K562 (cell line): Measurements from ENCODE around the gene C4A. TPM values are rescaled to one million over a fixed set of nuclear protein-coding genes. Genes with fewer than 3 reads are reported as not detected.
A peak's percentile ranks its signal among the peaks of the same experiment; 100 is the strongest.

Source experiments
- ATAC-seq: fragments of 200-7000 bp; cut with Tn5 transposase; 3 replicates; pipeline ENCODE4 v1.9.1; 2020; ENCODE audit warnings: moderate library complexity
- BruUV-seq: library from RNA; stranded (reverse); fragments of 400-500 nt; replicated peaks from 2 replicates; lab custom pipeline; 2021; lab: Mats Ljungman, UMichigan
- CTCF ChIA-PET: fragments of 300-600 bp; formaldehyde crosslinking; extraction: SDS; loops from one replicate; lab custom pipeline; 2021; ENCODE audit warnings: low intra/inter-chr PET ratio; lab: Yijun Ruan, JAX
- POLR2A ChIA-PET: fragments of 300-600, 350-650 bp; sonication (Branson Sonifier 250); formaldehyde crosslinking; extraction: SDS; loops from one replicate; lab custom pipeline; 2021; ENCODE audit warnings: antibody characterized with exemption, inconsistent platforms; lab: Yijun Ruan, JAX
- DNase-seq, 4 experiments: peaks; one replicate each; pipeline versions ENCODE4 v3.0.0 to v3.0.0-alpha.2; 2011 to 2018; ENCODE audit warnings: low spot score in 3 of 4, mixed read lengths in 3 of 4; ENCODE audit errors: extremely low read depth in 1 of 4
- FAIRE-seq: peaks from 2 replicates; lab custom pipeline; 2011; peaks lifted over from hg19 to GRCh38; lab: Jason Lieb, UNC
- H2AFZ ChIP-seq: 2 replicates; pipeline ENCODE4 v1.6.0; 2011; ENCODE audit warnings: low read depth, low read length, control low read depth, inconsistent platforms
- H3K27ac ChIP-seq: fragments of 200-600 bp; 3 replicates; pipeline ENCODE4 v1.8.0; 2011; ENCODE audit warnings: low read depth, mild to moderate bottlenecking, control low read depth, inconsistent platforms, low read length, moderate library complexity, mixed read lengths; ENCODE audit errors: extremely low read depth
- H3K27me3 ChIP-seq, 2 experiments: fragments of 300-600 bp in 1 of 2; 2 replicates in 1 of 2; 3 replicates in 1 of 2; pipeline versions ENCODE4 v1.6.0 to v1.8.0; 2011; ENCODE audit warnings: inconsistent platforms in 2 of 2, low read length in 2 of 2, mild to moderate bottlenecking in 1 of 2, mixed read lengths in 1 of 2, moderate library complexity in 1 of 2; ENCODE audit not compliant: control insufficient read depth in 2 of 2, insufficient read depth in 2 of 2
- H3K36me3 ChIP-seq: fragments of 300-600 bp; 3 replicates; pipeline ENCODE4 v1.8.0; 2011; ENCODE audit warnings: mild to moderate bottlenecking, low read length, inconsistent platforms; ENCODE audit not compliant: control insufficient read depth, insufficient read depth
- H3K4me1 ChIP-seq, 2 experiments: fragments of 200-600 bp in 1 of 2; replicated peaks in 1 of 2; 2 replicates in 1 of 2; 3 replicates in 1 of 2; pipeline versions ENCODE4 v1.5.1 to v1.8.0; 2011; ENCODE audit warnings: inconsistent platforms in 2 of 2, low read length in 2 of 2, mild to moderate bottlenecking in 1 of 2, mixed read lengths in 1 of 2, moderate library complexity in 1 of 2; ENCODE audit not compliant: control insufficient read depth in 2 of 2, insufficient read depth in 2 of 2
- H3K4me2 ChIP-seq: 2 replicates; pipeline ENCODE4 v1.6.1; 2011; ENCODE audit warnings: low read length, control low read depth, inconsistent platforms, mixed read lengths; ENCODE audit not compliant: insufficient read depth
- H3K4me3 ChIP-seq: fragments of 200-600 bp; sonication (generic), shearing (Covaris generic); 2 replicates; pipeline ENCODE4 v1.5.1; 2016; ENCODE audit warnings: control low read depth, inconsistent platforms
- H3K79me2 ChIP-seq: fragments of 200-600 bp; 3 replicates; pipeline ENCODE4 v1.8.0; 2011; ENCODE audit warnings: low read length, inconsistent platforms; ENCODE audit not compliant: control insufficient read depth, insufficient read depth
- H3K9ac ChIP-seq, 2 experiments: 2 replicates each; pipeline versions ENCODE4 v1.6.0 to v1.6.1; 2011; ENCODE audit warnings: low read depth in 2 of 2, low read length in 2 of 2, control low read depth in 1 of 2, inconsistent platforms in 1 of 2, mild to moderate bottlenecking in 1 of 2, mixed read lengths in 1 of 2; ENCODE audit not compliant: insufficient read depth in 1 of 2
- H3K9me1 ChIP-seq: one replicate; pipeline ENCODE4 v1.6.0; 2011; ENCODE audit warnings: inconsistent platforms, mild to moderate bottlenecking, low read length, moderate library complexity; ENCODE audit not compliant: control insufficient read depth, insufficient read depth
- H3K9me3 ChIP-seq: replicated peaks from 2 replicates; pipeline ENCODE4 v1.5.1; 2011; ENCODE audit warnings: low read depth, low read length, inconsistent platforms; ENCODE audit not compliant: control insufficient read depth, insufficient read depth
- H4K20me1 ChIP-seq: replicated peaks from 2 replicates; pipeline ENCODE4 v1.6.1; 2011; ENCODE audit warnings: low read length, inconsistent platforms, mixed read lengths; ENCODE audit not compliant: control insufficient read depth, insufficient read depth
- POLR2G ChIP-seq: fragments of 200-400 bp; formaldehyde crosslinking; IDR thresholded peaks from 2 replicates; pipeline ENCODE4 v1.6.1; 2017; ENCODE audit warnings: low read depth, mild to moderate bottlenecking, antibody characterized with exemption, low read length, moderate library complexity
- RBFOX2 ChIP-seq: fragments of 200-400 bp; formaldehyde crosslinking; IDR thresholded peaks from 2 replicates; pipeline ENCODE4 v1.6.1; 2017; ENCODE audit warnings: low read depth, mild to moderate bottlenecking, low read length, moderate library complexity
- TFAP4 ChIP-seq: sonication (generic); formaldehyde crosslinking; IDR thresholded peaks from 2 replicates; pipeline ENCODE4 v1.8.0; 2022; ENCODE audit warnings: missing genetic modification reagents, mild to moderate bottlenecking, moderate library complexity, borderline replicate concordance
- WGBS: fragments of 100-300 bp; shearing (Covaris generic); methylation state at CpG from one replicate; pipeline ENCODE4 v1.1.6; 2016; ENCODE audit warnings: low coverage, mixed read lengths; ENCODE audit not compliant: insufficient coverage; ENCODE audit errors: missing lambda C conversion rate; 5-methylcytosine and 5-hydroxymethylcytosine counted together
- in situ Hi-C: fragments of 300-500 bp; cut with MboI; formaldehyde crosslinking; loops from 4 replicates; pipeline ENCODE4 v1.15.0; 2018; ENCODE audit warnings: inconsistent platforms, mixed read lengths
- intact Hi-C: fragments of 100-400 bp; cut with micrococcal nuclease; formaldehyde crosslinking; loops from 2 replicates; pipeline ENCODE4 v1.14.2; 2022
- polyA plus RNA-seq, 8 experiments: library from polyadenylated mRNA; depleted of rRNA in 4 of 8; stranded (reverse) in 5 of 8; unstranded in 3 of 8; fragments of >200 nt; fragmentation: Nextera tagmentation in 2 of 8; fragmentation: Illumina TruSeq in 1 of 8; extraction: Ambion mirVana in 2 of 8; extraction: Trizol in 1 of 8; gene quantifications; 2 replicates each; pipeline versions ENCODE4 v1.2.1 to v1.2.3, GENCODE V29; 2011 to 2014; ENCODE audit warnings: inconsistent platforms in 1 of 8, missing spikeins in 1 of 8
- total RNA-seq, 7 experiments: library from RNA; depleted of rRNA in 6 of 7; stranded (reverse); fragments of >200 nt in 6 of 7; fragmentation: Illumina TruSeq in 2 of 7; extraction: Trizol in 2 of 7; gene quantifications; 2 replicates each; pipeline versions ENCODE4 v1.2.1 to v1.2.3, GENCODE V29; 2011 to 2021; ENCODE audit warnings: low replicate concordance in 1 of 7

C4A gene
- total and polyA plus RNA-seq, 9 of the 15 experiments (the other 6 are each of a cell fraction or from before 2014, with no cell fraction given) = 0.27 to 7.6 (median 5.0) TPM

- POLR2A ChIA-PET = interaction anchor here (0.6 to 5.8 kb wide), 3 partner anchors 10 to 201 kb away, joined by 3 to 74 read pairs (median 4); partner anchors contain the start of genes NELFE and SKIC2
- intact Hi-C loops (no loop called here), in situ Hi-C loops (no loop called here)
- Histone ChIP-seq H3K36me3 (peaks cover 79% of the 10 kb centered on the region), H3K4me3 (no peak overlapping the region), H3K4me2 (no peak overlapping the region), H3K9me3 (no peaks in the 10 kb centered on the region), H3K9me1 (no peaks in the 10 kb centered on the region), H3K9ac (peak overlapping the region in 1 of 2 experiments; percentile 84; a peak in 2 of 4 replicates), H3K27ac (no peak overlapping the region; the same call in 2 of the 3 replicates), H3K4me1 (peaks cover 45 to 52% of the 10 kb centered on the region in 2 experiments; a peak in 4 of 5 replicates)
- WGBS = 84% methylated on average over 9 of the region's 11 CpGs
- CTCF ChIA-PET = no interaction called here
- no peak for ATAC-seq
- 0 out of 2 replicates have a peak, but pooled peaks have one; percentile 31 for TF ChIP-seq POLR2G
- peak; percentile 53; the same call in 1 of the 2 replicates for TF ChIP-seq RBFOX2
- TF ChIP-seq TFAP4 (CRISPR knock-in tag) = no peak
- TF ChIP-seq, all 486 proteins: peak for 2
- FAIRE-seq (no peak), DNase-seq (no peak)
- BruUV-seq = no TSS peak
- Histone ChIP-seq H3K79me2 (peaks cover 31% of the 10 kb centered on the region), H4K20me1 (no peaks in the 10 kb centered on the region), H2AFZ (no peak overlapping the region), H3K27me3 (no peaks in the 10 kb centered on the region)
Observed at GRCh38 chr6:31968326-31968725, 13.5 kb upstream of the C4A start.
